DND-41 (cell line): ENCODE data around the gene PPP3CB.

Experiments
- EZH2 ChIP-seq: IDR thresholded peaks from 3 replicates; pipeline ENCODE4 v1.6.1; 2012; ENCODE audit warnings: borderline replicate concordance, low read depth, mild to moderate bottlenecking, moderate library complexity, low read length, inconsistent platforms; ENCODE audit not compliant: severe bottlenecking
- TF ChIP-seq, protein P1 (sequence below): IDR thresholded peaks from 2 replicates; pipeline ENCODE4 v1.5.1; 2012; ENCODE audit warnings: borderline replicate concordance, low read length, moderate library complexity, mild to moderate bottlenecking; ENCODE audit not compliant: poor library complexity, severe bottlenecking; ENCODE audit errors: extremely low read depth

DNA sequence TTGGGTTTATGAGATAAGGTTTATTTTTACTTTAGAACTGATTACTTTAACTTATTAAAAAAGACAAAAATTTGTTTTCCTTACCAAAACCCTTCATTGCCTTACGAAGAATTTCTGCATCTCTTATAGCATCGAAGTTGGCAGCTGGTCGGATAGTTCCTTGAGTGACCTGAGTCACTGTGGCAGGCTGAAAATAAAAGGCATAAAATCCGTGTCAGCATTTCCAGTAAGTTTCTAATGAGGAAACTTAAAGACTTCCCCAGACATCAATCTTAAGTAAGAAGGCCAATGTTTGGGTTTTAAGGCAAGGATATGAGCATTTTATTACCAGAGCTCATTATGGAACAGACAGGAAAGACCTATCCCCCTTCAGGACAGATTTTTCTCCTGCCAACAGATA lies 107.6 kb downstream of the PPP3CB start:
- TF ChIP-seq, protein P1, sequence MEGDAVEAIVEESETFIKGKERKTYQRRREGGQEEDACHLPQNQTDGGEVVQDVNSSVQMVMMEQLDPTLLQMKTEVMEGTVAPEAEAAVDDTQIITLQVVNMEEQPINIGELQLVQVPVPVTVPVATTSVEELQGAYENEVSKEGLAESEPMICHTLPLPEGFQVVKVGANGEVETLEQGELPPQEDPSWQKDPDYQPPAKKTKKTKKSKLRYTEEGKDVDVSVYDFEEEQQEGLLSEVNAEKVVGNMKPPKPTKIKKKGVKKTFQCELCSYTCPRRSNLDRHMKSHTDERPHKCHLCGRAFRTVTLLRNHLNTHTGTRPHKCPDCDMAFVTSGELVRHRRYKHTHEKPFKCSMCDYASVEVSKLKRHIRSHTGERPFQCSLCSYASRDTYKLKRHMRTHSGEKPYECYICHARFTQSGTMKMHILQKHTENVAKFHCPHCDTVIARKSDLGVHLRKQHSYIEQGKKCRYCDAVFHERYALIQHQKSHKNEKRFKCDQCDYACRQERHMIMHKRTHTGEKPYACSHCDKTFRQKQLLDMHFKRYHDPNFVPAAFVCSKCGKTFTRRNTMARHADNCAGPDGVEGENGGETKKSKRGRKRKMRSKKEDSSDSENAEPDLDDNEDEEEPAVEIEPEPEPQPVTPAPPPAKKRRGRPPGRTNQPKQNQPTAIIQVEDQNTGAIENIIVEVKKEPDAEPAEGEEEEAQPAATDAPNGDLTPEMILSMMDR, result no peak
- TF ChIP-seq EZH2, result no peak
